AG04449 (cell line): ENCODE measurements around the gene WIPF3.
A peak's percentile ranks its signal among the peaks of the same experiment; 100 is the strongest.

Experiments
- CTCF ChIA-PET: fragments of 350-600 bp; formaldehyde crosslinking; extraction: SDS; loops from one replicate; lab custom pipeline; 2021; ENCODE audit warnings: antibody characterized with exemption; lab: Yijun Ruan, JAX
- POLR2A ChIA-PET: fragments of 400-600, 350-600 bp; formaldehyde crosslinking; extraction: SDS; loops from one replicate; lab custom pipeline; 2020; ENCODE audit warnings: antibody characterized with exemption, inconsistent platforms; lab: Yijun Ruan, JAX
- DNase-seq: peaks from one replicate; pipeline ENCODE4 v3.0.0-alpha.2; 2010; ENCODE audit warnings: low read depth, low spot score
- H3K4me3 ChIP-seq: 2 replicates; pipeline ENCODE4 v1.5.1; 2011; ENCODE audit warnings: low read depth, mild to moderate bottlenecking, control low read depth, low read length
- TF ChIP-seq, protein P1 (sequence below): IDR thresholded peaks from one replicate; pipeline ENCODE4 v1.5.1; 2011; ENCODE audit warnings: mild to moderate bottlenecking, moderate library complexity, low read length, control low read depth, inconsistent platforms; ENCODE audit not compliant: insufficient read depth; ENCODE audit errors: missing control alignments

Gene WIPF3

DNA sequence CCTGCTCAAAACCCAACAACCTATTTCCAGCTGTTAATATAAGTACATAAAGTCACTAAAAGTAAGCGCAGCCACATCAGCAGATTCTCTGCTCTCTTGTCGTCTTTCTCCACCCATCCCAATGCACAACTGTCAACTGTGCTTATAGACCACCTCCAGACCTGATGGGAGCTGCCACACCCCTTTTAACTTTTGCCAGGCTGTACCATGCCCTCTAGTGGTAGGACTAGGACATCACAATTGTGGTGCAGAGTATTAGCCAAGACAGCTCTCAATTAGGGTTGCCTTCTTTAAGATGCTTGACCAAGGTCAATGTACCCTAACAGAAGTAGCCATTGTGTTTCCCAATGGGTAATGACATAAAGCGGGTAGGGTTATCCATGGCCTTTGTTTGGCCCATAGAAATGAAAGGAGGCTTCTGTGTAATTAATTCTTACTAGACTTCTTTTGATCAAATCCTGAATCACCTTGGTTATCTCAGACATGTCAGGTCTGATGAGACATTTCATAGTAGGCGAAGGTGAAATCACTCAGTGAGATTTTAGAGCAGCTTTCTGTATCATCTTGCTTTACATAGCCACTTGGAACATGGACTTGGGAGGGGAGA, 115.2 kb downstream of the WIPF3 start:
- no peak overlapping the region for H3K4me3 ChIP-seq
- POLR2A ChIA-PET, result no interaction called here
- CTCF ChIA-PET, result interaction anchor here (0.6 to 7.6 kb wide), 34 partner anchors 9 to 301 kb away, joined by 3 to 111 read pairs (median 6); no protein-coding TSS in a partner anchor
- TF ChIP-seq, protein P1, sequence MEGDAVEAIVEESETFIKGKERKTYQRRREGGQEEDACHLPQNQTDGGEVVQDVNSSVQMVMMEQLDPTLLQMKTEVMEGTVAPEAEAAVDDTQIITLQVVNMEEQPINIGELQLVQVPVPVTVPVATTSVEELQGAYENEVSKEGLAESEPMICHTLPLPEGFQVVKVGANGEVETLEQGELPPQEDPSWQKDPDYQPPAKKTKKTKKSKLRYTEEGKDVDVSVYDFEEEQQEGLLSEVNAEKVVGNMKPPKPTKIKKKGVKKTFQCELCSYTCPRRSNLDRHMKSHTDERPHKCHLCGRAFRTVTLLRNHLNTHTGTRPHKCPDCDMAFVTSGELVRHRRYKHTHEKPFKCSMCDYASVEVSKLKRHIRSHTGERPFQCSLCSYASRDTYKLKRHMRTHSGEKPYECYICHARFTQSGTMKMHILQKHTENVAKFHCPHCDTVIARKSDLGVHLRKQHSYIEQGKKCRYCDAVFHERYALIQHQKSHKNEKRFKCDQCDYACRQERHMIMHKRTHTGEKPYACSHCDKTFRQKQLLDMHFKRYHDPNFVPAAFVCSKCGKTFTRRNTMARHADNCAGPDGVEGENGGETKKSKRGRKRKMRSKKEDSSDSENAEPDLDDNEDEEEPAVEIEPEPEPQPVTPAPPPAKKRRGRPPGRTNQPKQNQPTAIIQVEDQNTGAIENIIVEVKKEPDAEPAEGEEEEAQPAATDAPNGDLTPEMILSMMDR, result peak; percentile 87
- DNase-seq, result no peak

DNA sequence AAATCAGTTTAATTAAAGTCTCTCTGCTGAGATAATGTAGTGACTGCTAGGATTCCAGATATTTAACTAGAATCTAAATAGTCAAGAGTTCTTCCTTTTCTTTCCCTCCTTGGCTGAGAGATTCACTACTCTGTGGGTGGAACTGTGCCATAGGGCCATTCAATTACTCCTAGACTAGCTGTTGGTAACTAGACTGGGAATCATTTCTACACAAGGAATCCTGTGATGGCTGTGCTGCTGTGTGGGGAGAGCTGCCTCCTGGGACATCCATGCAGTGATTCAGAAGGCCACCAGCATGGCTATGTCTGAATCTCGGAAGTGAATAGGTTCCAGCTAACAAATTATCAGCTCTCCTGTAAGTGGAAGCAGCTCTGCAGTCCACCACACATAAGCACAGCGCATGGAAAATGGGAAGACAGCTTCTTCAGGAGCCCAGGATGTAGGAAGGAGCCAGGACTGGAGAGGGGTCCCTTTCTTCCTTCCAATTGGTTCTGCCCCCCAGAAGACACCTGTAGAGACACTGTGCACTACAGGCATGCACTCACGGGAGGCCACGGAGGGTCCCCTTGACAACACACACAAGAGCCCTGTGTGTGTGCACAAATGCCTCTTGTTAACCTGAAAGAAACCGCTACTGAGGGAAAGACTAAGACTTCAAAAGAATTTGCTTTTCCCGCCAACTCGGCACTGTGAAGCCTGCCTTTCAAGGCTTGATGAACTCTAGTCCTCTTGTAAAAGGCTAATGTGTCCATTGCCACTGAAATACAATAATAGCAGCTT, 116.8 kb downstream of the WIPF3 start:
- DNase-seq, result no peak
- no peak overlapping the region for H3K4me3 ChIP-seq
- TF ChIP-seq, protein P1, result no peak
- ChIA-PET CTCF (interaction anchor here (0.7 to 7.6 kb wide), 10 partner anchors 9 to 288 kb away, joined by 3 to 111 read pairs (median 21); no protein-coding TSS in a partner anchor), POLR2A (no interaction called here)

DNA sequence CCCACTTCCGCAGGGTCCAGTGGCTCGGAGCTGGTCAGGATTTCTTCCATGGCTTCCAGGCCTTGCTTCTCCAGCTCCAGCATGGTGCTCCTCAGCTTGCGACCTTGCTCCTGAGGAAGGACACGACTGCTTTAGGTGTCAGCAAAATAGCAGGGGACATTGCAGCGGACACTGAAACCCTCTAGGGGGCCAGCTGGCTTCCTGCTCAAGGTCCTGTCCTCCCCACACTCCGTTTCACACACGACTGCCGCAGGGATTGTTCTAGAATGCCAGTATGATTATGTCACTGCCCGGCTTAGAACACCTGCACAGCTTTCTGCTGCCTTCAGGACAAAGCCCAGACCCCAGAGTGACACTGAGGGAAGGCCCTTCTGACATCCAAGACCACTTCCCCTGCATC, 117.7 kb downstream of the WIPF3 start:
- H3K4me3 ChIP-seq, result no peak overlapping the region
- DNase-seq, result no peak
- POLR2A ChIA-PET, result no interaction called here
- CTCF ChIA-PET, result interaction anchor here (0.7 to 7.6 kb wide), 4 partner anchors 8 to 177 kb away, joined by 3 to 111 read pairs (median 26); no protein-coding TSS in a partner anchor
- TF ChIP-seq, protein P1, result no peak

DNA sequence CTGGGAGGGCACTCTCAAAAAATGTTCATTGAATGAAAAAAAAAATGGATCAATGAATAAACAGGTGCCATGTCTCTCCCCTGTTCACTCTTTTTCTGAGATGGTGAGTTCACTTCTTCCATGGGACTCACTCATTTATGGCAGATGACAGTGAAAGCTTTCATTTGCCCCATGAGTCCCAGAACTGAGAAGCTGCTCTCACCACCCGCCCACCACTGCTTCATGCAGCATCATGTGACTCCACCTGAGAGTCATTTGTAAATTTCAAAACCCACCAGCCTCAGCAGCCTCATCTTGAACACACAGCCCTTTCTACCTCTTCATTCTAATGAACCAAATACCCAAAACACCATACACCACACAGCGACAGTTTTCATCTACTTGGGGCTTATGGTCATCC, 118.4 kb downstream of the WIPF3 start:
- DNase-seq, result no peak
- TF ChIP-seq, protein P1, result no peak
- no peak overlapping the region for H3K4me3 ChIP-seq
- ChIA-PET CTCF (interaction anchor here (1.6 kb wide), 1 partner anchor 17 kb away, joined by 6 read pairs; no protein-coding TSS in a partner anchor), POLR2A (no interaction called here)

DNA sequence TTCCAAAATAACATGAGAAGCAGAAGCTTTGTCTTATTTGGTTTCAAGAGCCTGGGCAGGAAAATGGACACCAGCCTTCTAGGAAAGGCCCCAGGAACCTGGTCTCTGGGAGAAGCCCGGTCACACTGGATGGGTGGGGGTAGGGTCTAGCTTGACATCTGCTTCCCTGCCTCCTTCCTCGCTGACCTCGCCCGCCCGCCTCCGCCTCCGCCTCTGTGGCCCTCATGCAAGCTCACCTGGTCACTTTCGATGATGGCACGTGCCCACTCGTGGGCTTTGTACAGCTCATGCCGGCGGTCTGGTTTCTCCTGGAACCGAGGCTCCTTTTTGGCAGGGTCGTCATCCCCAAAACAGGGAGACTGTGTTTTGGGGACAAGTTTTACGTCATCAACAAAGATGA, 119.9 kb downstream of the WIPF3 start:
- no peak for DNase-seq
- TF ChIP-seq, protein P1, result no peak
- no peak overlapping the region for H3K4me3 ChIP-seq
- ChIA-PET CTCF (interaction anchor here (0.6 to 1.8 kb wide), 4 partner anchors 11 to 180 kb away, joined by 3 to 7 read pairs (median 3); no protein-coding TSS in a partner anchor), POLR2A (no interaction called here)

DNA sequence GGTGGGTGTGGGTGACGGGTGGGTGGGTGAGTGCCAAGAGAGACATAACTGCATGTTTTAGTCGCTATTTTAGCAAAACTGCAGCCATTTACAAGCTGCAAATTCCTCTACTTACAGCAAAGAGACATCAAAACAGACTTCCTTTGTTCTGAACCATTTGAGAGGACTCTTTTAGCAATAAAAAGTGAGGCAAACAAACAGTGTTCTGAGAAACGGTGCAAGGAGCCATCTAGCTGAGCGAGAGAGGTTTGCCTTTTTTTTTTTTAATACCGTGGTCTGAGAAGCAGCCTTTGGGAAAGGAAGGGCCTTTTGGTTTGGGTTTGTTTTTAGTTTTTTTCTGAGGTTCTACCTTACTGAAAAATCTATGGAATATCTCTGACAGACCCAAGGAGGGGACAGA, 120.4 kb downstream of the WIPF3 start:
- no peak overlapping the region for H3K4me3 ChIP-seq
- TF ChIP-seq, protein P1, result no peak
- ChIA-PET CTCF (interaction anchor here (1.3 to 1.8 kb wide), 2 partner anchors 135 to 180 kb away, joined by 3 to 7 read pairs; no protein-coding TSS in a partner anchor), POLR2A (no interaction called here)
- no peak for DNase-seq
